Left colon (tissue), 2 donors: ENCODE data around the gene SETD4. TPM values are rescaled to one million over a fixed set of nuclear protein-coding genes. Genes with fewer than 3 reads are reported as not detected.
A peak's percentile ranks its signal among the peaks of the same experiment; 100 is the strongest.
"Not testable (repeated sequence)": the region's sequence is repeated elsewhere in the genome, so short reads cannot be mapped to it uniquely, and the experiment has no call there.

Experiments used
- ATAC-seq: fragments of 200-7000 bp; cut with Tn5 transposase; one replicate; pipeline ENCODE4 v1.9.1; 2020; ENCODE audit warnings: mild to moderate bottlenecking, moderate library complexity
- DNase-seq, 2 donors: peaks; one replicate each; pipeline ENCODE4 v3.0.0-alpha.2; 2020
- intact Hi-C, 2 donors: fragments of 100-400 bp; cut with DNase I in 1 of 2; cut with micrococcal nuclease in 1 of 2; formaldehyde crosslinking; loops; one replicate each; pipeline versions ENCODE4 v1.11.2 to v1.14.0; 2022; cut with DNase I, micrococcal nuclease
- total RNA-seq, 2 donors: library from RNA; stranded (reverse); fragmentation: NEBNext Ultra II Directional; extraction: Animal tissue kit (Norgen Biotek cat#: 25700); gene quantifications; one replicate each; pipeline ENCODE4 v1.2.1, GENCODE V29; 2021
- donor health status: DM: no; HTN: no; CAD: no.
- donor health status: DM: yes; HTN: yes; CAD: no.

Gene SETD4
- total RNA-seq, 2 donors from 2014 or later = 16.0 to 20.6 TPM

DNA sequence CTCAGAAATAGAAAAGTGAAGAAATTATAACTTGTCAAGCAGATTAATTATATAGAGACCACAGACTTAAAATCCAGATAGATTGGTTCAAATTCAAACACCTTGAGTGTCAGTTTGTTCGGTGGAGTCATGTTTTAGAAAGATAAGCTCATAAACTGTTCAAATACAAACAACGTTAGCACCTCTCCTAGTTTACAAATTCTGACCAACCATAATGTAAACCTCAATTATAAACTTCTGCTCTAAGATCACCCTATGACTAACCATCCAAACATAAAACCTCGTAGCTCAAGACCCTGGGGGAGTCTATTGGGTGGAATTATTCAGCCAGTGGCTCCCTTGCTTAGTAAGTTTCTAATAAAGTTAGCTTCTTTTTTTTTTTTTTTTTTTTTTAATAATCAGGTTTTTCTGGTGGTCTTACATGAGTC is 21.9 kb upstream of the SETD4 start:
- intact Hi-C loops = no loop called here
- ATAC-seq (no peak), DNase-seq (no peak)

DNA sequence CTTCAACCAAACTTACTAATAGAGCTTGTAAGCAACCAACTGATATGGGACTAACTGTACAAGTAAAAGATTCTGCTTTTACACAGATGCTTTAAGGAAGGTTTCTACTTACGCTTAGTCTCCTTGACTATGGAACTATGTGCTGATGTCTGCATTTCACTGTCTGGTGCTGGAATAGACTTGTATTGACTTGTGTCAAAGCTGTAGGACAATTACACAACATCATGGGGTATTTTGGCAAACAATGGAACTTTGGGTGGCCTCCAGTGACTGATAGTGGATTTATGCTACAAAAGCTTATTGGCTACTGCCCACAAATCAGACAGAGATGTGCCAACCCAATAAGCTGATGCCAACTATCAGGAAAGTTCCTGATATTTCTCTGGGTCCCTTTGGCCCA is 20.1 kb upstream of the SETD4 start:
- ATAC-seq = no peak
- DNase-seq = no peak
- intact Hi-C loops = no loop called here

DNA sequence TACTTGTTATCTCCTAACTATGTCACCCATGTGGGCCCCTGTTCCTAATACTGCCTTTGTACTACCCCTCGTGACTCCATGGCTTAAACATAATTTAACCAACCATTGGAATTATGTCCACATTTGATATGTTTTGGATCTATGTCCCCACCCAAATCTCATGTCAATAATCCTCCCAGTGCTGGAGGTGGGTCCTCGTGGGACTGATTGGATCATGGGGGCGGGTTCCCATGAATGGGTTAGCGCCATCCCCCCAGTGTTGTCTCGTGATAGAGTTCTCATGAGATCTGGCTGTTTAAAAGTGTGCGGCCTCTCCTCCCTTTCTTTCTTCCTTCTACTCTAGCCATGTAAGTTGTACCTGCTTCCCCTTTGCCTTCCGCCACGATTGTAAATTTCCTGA is 19.3 kb upstream of the SETD4 start:
- intact Hi-C loops = no loop called here
- DNase-seq (no peak), ATAC-seq (no peak)

DNA sequence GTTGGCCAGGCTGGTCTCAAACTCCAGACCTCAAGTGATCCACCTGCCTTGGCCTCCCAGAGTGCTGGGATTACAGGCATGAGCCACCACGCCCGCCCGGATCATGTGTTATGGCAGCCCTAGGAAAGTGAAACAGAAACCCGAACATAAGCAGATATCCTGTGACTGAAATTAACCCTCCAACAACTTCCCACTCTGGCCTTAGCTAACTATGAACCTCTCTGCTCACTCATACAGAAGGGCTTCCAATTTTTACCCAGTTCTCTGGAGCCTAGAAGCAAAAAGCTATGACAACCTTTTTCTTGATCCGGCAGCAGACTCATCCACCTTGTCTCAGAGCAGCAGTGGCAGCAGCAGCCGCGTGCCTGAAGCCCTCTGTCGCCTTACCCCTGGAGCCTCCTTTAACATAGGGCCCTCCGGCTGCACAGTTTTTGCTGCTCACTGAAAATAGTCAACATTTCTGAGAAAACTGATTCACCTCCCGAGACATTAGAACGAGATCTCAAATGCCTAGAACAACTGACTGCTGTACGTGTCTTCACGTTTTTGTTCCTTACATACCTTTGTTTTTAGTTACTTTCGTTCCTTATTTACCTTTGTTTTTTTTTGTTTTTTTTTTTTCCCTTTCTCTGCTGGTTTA is 18.8 kb upstream of the SETD4 start:
- intact Hi-C loops = no loop called here
- ATAC-seq = peak; percentile 86
- DNase-seq = peak; percentile 53 to 63

- DNase-seq = no peak
- intact Hi-C loops = no loop called here
- ATAC-seq = no peak
Observed at GRCh38 chr21:36077758-36078157, 17.4 kb upstream of the SETD4 start.

- intact Hi-C loops = no loop called here
- ATAC-seq = peak; percentile 82
- DNase-seq = peak; percentile 36 to 37
Observed at GRCh38 chr21:36076878-36077655, 16.7 kb upstream of the SETD4 start.

GRCh38 chr21:36075953-36076352 is 15.6 kb upstream of the SETD4 start:
- no peak for ATAC-seq

GRCh38 chr21:36075171-36075570 is 14.8 kb upstream of the SETD4 start:
- intact Hi-C loops = no loop called here
- DNase-seq = no peak
- ATAC-seq = no peak

More at GRCh38 chr21:36075953-36076352, 15.6 kb upstream of the SETD4 start:
- intact Hi-C loops = no loop called here
- DNase-seq = no peak

DNA sequence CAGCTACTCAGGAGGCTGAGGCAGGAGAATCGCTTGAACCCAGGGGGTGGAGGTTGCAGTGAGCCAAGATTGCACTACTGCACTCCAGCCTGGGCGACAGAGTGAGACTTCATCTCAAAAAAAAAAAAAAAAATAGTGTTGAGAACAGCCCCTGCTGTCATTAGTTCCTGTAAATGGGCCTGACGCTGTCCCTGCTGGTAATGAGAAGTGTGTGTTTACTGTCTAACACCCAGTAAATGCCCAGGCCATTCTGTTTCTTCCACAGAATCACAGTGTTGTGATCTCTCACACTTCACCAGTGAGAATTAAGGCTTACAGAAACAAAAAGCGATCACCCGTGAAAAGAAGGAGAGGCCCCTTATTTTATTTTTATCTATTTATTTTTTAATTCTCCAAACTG is 13.6 kb upstream of the SETD4 start:
- DNase-seq, intact Hi-C loops, ATAC-seq: not testable (repeated sequence)

DNA sequence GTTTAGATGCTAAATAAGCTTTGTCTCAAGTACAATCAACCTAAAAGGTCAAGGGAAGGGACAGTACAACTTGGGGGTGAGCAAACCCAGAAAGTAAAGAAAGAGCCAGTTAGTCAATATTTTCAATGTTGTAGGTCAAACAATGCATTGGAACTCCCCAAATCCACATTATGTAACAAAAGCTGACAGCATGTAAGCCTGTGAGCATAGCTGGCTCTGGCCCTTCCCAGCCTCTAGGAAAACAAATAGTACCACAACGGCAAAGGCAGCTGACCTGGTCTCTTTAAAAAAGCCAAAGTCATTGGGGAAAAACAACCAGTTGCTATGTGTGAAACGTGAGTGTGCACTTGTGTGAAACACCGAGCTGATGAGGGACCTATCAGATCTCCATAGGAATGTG is 12.9 kb upstream of the SETD4 start:
- DNase-seq = no peak
- no peak for ATAC-seq
- intact Hi-C loops = no loop called here

- ATAC-seq = no peak
- intact Hi-C loops = no loop called here
- no peak for DNase-seq
Observed at GRCh38 chr21:36072453-36073162, 12.3 kb upstream of the SETD4 start.

- intact Hi-C loops = no loop called here
- ATAC-seq = no peak
- no peak for DNase-seq
Observed at GRCh38 chr21:36070999-36071398, 10.7 kb upstream of the SETD4 start.

DNA sequence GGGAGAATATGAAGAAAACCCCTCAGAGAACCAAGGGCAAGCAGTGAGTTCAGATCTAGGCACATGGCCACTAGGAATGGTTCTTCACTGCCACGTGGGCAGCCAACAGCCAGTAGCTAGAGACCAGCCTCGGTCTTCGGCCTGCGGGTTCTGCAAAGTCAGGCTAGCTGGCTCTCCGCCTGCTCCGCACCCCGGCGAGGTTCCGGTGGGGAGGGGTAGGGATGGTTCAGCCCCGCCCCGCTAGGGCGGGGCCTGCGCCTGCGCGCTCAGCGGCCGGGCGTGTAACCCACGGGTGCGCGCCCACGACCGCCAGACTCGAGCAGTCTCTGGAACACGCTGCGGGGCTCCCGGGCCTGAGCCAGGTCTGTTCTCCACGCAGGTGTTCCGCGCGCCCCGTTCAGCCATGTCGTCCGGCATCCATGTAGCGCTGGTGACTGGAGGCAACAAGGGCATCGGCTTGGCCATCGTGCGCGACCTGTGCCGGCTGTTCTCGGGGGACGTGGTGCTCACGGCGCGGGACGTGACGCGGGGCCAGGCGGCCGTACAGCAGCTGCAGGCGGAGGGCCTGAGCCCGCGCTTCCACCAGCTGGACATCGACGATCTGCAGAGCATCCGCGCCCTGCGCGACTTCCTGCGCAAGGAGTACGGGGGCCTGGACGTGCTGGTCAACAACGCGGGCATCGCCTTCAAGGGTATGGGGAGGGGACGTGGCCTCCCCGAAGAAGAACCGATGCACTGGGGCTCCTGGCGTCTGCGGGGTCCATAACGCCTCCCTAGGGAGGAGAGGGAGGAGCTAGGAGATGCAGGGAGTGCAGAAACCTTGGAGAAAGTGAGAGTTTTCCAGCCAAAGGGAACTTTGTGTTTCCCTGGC is 9.6 kb upstream of the SETD4 start, which contains the start of gene CBR1:
Gene CBR1 (plus strand): TSS at position 312 of the 871 bp plus-strand sequence. CDS start 92 bp downstream, at position 404.
- DNase-seq (peak; percentile 94 to 98), ATAC-seq (peak; percentile 91)
- intact Hi-C loops = no loop called here

- intact Hi-C loops = no loop called here
- no peak for DNase-seq
- ATAC-seq = no peak
Observed at GRCh38 chr21:36068748-36069398, 8.5 kb upstream of the SETD4 start.

DNA sequence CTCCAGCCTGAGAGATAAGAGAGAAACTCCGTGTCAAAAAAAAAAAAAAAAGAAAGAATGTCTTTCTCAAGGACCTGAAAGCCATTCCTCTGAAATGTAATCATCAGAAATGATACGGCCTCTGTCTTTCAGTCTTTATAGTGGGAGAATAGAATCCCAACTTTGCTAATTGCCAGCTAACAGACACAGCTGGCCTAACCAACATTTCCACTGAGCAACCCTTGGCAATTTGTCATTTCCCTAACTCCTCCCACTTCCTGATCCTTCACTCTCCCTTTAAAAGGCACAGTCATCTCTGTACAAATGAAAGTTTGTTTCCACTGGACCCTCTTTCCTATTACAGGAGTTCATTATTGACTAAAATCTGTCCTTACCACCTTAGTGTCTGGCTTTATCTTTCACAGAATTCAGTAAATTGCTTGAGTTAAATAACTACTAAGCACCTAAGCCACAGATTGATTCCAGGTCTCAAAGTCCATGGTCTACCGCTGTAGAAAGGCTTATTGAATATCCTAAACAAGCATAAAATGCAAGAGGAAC is 5.2 kb upstream of the SETD4 start:
- intact Hi-C loops = no loop called here
- DNase-seq = no peak
- ATAC-seq = peak; percentile 43

GRCh38 chr21:36064085-36064460 is 3.7 kb upstream of the SETD4 start:
- DNase-seq = no peak
- intact Hi-C loops = no loop called here
- no peak for ATAC-seq

GRCh38 chr21:36063375-36064084 is 3.2 kb upstream of the SETD4 start:
- ATAC-seq (no peak), DNase-seq (no peak)
- intact Hi-C loops = no loop called here

GRCh38 chr21:36061445-36061844 is 1.1 kb upstream of the SETD4 start:
- intact Hi-C loops = no loop called here
- ATAC-seq (no peak), DNase-seq (no peak)
